PC-9 (cell line): ENCODE results near the gene TIMM21. TPM values are rescaled to one million over a fixed set of nuclear protein-coding genes. Genes with fewer than 3 reads are reported as not detected.

Source experiments
- BruUV-seq: library from RNA; stranded (reverse); fragments of 400-500 nt; replicated peaks from 2 replicates; lab custom pipeline; 2021; lab: Mats Ljungman, UMichigan
- CTCF ChIA-PET: fragments of 300-600 bp; sonication (Branson Sonifier 250); formaldehyde crosslinking; loops from one replicate; lab custom pipeline; 2022; ENCODE audit warnings: antibody characterized with exemption; lab: Charles Lee
- POLR2A ChIA-PET: fragments of 300-600 bp; sonication (Branson Sonifier 250); formaldehyde crosslinking; loops from one replicate; lab custom pipeline; 2022; ENCODE audit warnings: antibody characterized with exemption; ENCODE audit not compliant: unreplicated experiment; lab: Charles Lee
- DNase-seq, 2 experiments: peaks; one replicate each; pipeline versions ENCODE4 v3.0.0 to v3.0.0-alpha.2; 2015 to 2022; ENCODE audit warnings: mixed read lengths in 1 of 2
- H2AFZ ChIP-seq: fragments of 200-600 bp; sonication (generic); 2 replicates; pipeline ENCODE4 v1.8.1; 2017; ENCODE audit warnings: antibody characterized with exemption
- H3F3A ChIP-seq: fragments of 200-600 bp; sonication (generic); 2 replicates; pipeline ENCODE4 v1.8.1; 2017; ENCODE audit warnings: antibody characterized with exemption, mild to moderate bottlenecking, low read depth; ENCODE audit not compliant: insufficient read depth
- H3K27ac ChIP-seq: fragments of 200-600 bp; sonication (generic); 2 replicates; pipeline ENCODE4 v1.6.1; 2016; ENCODE audit warnings: mixed run types
- H3K27me3 ChIP-seq: fragments of 200-600 bp; sonication (generic); 2 replicates; pipeline ENCODE4 v1.6.1; 2016; ENCODE audit warnings: low read depth, mixed run types; ENCODE audit not compliant: insufficient read depth
- H3K36me3 ChIP-seq: fragments of 200-600 bp; sonication (generic); 2 replicates; pipeline ENCODE4 v1.6.1; 2016; ENCODE audit warnings: low read depth, mixed run types
- H3K4me1 ChIP-seq: fragments of 200-600 bp; sonication (generic); replicated peaks from 2 replicates; pipeline ENCODE4 v1.6.1; 2016; ENCODE audit warnings: mixed run types; ENCODE audit not compliant: insufficient read depth
- H3K4me2 ChIP-seq: fragments of 200-600 bp; sonication (generic); 2 replicates; pipeline ENCODE4 v1.6.1; 2017; ENCODE audit warnings: mixed run types
- H3K4me3 ChIP-seq: fragments of 200-600 bp; sonication (generic); 2 replicates; pipeline ENCODE4 v1.6.1; 2016; ENCODE audit warnings: mixed run types
- H3K79me2 ChIP-seq: fragments of 200-600 bp; sonication (generic); 2 replicates; pipeline ENCODE4 v1.6.1; 2017; ENCODE audit warnings: low read depth, mixed run types
- H3K9me2 ChIP-seq: fragments of 200-600 bp; sonication (generic); 2 replicates; pipeline ENCODE4 v1.8.1; 2017; ENCODE audit warnings: mild to moderate bottlenecking; ENCODE audit not compliant: insufficient read depth
- H3K9me3 ChIP-seq: fragments of 200-600 bp; sonication (generic); 2 replicates; pipeline ENCODE4 v1.8.1; 2016; ENCODE audit warnings: low read depth; ENCODE audit not compliant: insufficient read depth
- H4K20me1 ChIP-seq: fragments of 200-600 bp; sonication (generic); 2 replicates; pipeline ENCODE4 v1.8.1; 2017; ENCODE audit not compliant: insufficient read depth
- EZH2 ChIP-seq: fragments of 200-600 bp; sonication (generic); IDR thresholded peaks from 2 replicates; pipeline ENCODE4 v1.8.0; 2017; ENCODE audit warnings: antibody characterized with exemption, low read depth
- intact Hi-C: fragments of 100-400 bp; cut with micrococcal nuclease; formaldehyde crosslinking; loops from one replicate; pipeline ENCODE4 v1.10.0; 2022; ENCODE audit not compliant: unreplicated experiment
- total RNA-seq: library from RNA; stranded (reverse); gene quantifications from 2 replicates; pipeline ENCODE4 v1.2.3, GENCODE V29; 2021
- TF ChIP-seq, protein P1 (sequence below): fragments of 200-600 bp; sonication (generic); conservative IDR thresholded peaks from 2 replicates; pipeline ENCODE4 v1.6.1; 2017; ENCODE audit warnings: mixed run types, antibody characterized with exemption, mild to moderate bottlenecking, moderate library complexity

TIMM21 gene
- total RNA-seq, 1 experiment from 2014 or later = 32.6 TPM

DNA sequence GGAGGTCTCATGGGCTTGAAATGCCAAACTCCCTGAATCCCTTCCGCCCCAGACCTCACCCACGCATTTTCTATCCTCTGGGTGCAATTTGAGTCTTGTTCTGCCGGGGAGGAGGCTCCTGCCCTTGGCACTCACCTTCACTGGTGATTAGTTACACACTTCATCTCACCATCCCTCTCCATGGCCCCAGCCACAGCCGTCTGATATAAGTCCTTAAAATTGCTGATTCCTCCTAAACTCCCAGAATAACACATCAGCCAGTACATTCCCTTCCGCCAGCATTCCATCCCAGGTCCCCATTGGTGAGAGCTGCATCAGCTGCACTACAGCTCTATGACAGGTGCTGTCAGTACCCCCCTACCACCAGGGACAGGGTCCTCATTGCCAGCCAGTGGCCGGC lies 3.9 kb downstream of the TIMM21 start:
- no peak overlapping the region for H3K27ac ChIP-seq

DNA sequence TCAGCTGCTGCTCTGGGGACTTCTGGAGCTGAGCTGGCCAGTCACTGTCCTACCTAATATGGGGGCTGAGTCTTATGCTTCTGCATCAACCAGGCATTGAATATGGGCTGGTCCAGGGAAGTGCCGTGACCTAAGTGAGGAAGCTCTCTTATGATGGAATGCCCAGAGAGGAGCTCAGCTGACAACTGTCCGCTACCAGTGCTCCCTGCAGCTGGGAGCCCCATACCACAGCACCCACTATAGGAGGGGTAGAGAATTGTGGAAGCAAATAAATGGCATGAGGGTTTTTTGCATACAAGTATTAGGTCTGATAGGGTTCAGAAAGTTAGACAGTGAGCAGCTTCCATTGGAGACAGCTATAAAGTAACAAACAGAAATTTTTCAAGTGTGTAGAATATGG lies 4.5 kb downstream of the TIMM21 start:
- H3K9me3 ChIP-seq = no peaks in the 10 kb centered on the region
- no peaks in the 10 kb centered on the region for H3K27me3 ChIP-seq
- H2AFZ ChIP-seq = no peak overlapping the region
- H3K4me1 ChIP-seq = peaks cover 16% of the 10 kb centered on the region
- CTCF ChIA-PET = no interaction called here
- peaks cover 47% of the 10 kb centered on the region for H3K79me2 ChIP-seq
- no peaks in the 10 kb centered on the region for H3F3A ChIP-seq
- DNase-seq = no peak
- H3K4me2 ChIP-seq = no peak overlapping the region
- peaks cover 7% of the 10 kb centered on the region; the same call in 1 of the 2 replicates for H4K20me1 ChIP-seq
- no peak overlapping the region for H3K4me3 ChIP-seq
- peaks cover 24% of the 10 kb centered on the region; the same call in 1 of the 2 replicates for H3K36me3 ChIP-seq
- intact Hi-C loops = no loop called here
- H3K27ac ChIP-seq = no peak overlapping the region
- no TSS peak for BruUV-seq
- TF ChIP-seq EZH2 = no peak
- TF ChIP-seq, protein P1, sequence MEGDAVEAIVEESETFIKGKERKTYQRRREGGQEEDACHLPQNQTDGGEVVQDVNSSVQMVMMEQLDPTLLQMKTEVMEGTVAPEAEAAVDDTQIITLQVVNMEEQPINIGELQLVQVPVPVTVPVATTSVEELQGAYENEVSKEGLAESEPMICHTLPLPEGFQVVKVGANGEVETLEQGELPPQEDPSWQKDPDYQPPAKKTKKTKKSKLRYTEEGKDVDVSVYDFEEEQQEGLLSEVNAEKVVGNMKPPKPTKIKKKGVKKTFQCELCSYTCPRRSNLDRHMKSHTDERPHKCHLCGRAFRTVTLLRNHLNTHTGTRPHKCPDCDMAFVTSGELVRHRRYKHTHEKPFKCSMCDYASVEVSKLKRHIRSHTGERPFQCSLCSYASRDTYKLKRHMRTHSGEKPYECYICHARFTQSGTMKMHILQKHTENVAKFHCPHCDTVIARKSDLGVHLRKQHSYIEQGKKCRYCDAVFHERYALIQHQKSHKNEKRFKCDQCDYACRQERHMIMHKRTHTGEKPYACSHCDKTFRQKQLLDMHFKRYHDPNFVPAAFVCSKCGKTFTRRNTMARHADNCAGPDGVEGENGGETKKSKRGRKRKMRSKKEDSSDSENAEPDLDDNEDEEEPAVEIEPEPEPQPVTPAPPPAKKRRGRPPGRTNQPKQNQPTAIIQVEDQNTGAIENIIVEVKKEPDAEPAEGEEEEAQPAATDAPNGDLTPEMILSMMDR = no peak
- POLR2A ChIA-PET = no interaction called here
- H3K9me2 ChIP-seq = no peaks in the 10 kb centered on the region

More for the DNA sequence above, 3.9 kb downstream of the TIMM21 start:
- DNase-seq = no peak
- no peak overlapping the region for H3K4me2 ChIP-seq
- no peaks in the 10 kb centered on the region for H3K9me2 ChIP-seq
- ChIA-PET POLR2A (no interaction called here), CTCF (no interaction called here)
- no peak overlapping the region for H2AFZ ChIP-seq
- peaks cover 16% of the 10 kb centered on the region for H3K4me1 ChIP-seq
- H3K79me2 ChIP-seq = peaks cover 47% of the 10 kb centered on the region
- no peaks in the 10 kb centered on the region for H3K27me3 ChIP-seq
- H3K4me3 ChIP-seq = no peak overlapping the region
- H3K9me3 ChIP-seq = no peaks in the 10 kb centered on the region
- H3K36me3 ChIP-seq = peaks cover 24% of the 10 kb centered on the region; the same call in 1 of the 2 replicates
- no TSS peak for BruUV-seq
- H3F3A ChIP-seq = peaks cover under 1% of the 10 kb centered on the region; the same call in 1 of the 2 replicates
- no peak for TF ChIP-seq EZH2
- TF ChIP-seq, protein P1 = no peak
- peaks cover 7% of the 10 kb centered on the region; the same call in 1 of the 2 replicates for H4K20me1 ChIP-seq
- intact Hi-C loops = no loop called here

DNA sequence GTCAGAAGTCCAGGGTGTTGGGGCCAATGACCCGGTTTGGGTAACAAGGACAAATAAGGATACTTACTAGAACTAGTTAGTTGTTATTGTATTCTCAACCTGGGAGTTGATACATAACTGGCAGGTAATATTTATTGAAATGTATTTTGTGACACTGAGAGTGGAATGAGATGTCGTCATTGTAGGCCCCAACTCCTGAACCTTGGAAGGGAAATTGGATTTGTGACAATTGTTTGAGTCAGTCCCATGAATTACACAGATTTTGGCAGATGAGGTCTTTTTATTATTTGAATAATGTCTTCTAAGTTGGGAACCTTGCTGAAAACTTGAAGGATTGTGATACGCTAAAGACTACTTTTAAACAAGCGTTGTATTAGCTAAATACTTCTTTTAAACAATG lies 5.1 kb downstream of the TIMM21 start:
- TF ChIP-seq EZH2 = no peak
- TF ChIP-seq, protein P1 = no peak
- BruUV-seq = no TSS peak
- H3K36me3 ChIP-seq = peaks cover 24% of the 10 kb centered on the region; the same call in 1 of the 2 replicates

More for the DNA sequence above, 5.1 kb downstream of the TIMM21 start:
- no peaks in the 10 kb centered on the region for H3K27me3 ChIP-seq
- no peak overlapping the region for H3K4me3 ChIP-seq
- no peak for DNase-seq
- ChIA-PET POLR2A (no interaction called here), CTCF (interaction anchor here (0.7 kb wide), 1 partner anchor 1239 kb away, joined by 4 read pairs; no protein-coding TSS in a partner anchor)
- no peaks in the 10 kb centered on the region for H3F3A ChIP-seq
- H3K9me3 ChIP-seq = no peaks in the 10 kb centered on the region
- no peak overlapping the region for H3K4me2 ChIP-seq
- no peaks in the 10 kb centered on the region for H3K9me2 ChIP-seq
- peaks cover 16% of the 10 kb centered on the region for H3K4me1 ChIP-seq
- peaks cover 7% of the 10 kb centered on the region; the same call in 1 of the 2 replicates for H4K20me1 ChIP-seq
- intact Hi-C loops = no loop called here
- H3K27ac ChIP-seq = no peak overlapping the region
- H2AFZ ChIP-seq = no peak overlapping the region
- peaks cover 47% of the 10 kb centered on the region for H3K79me2 ChIP-seq
